ENCODE data around the gene ACSF3. TPM values are rescaled to one million over a fixed set of nuclear protein-coding genes. Genes with fewer than 3 reads are reported as not detected.
"Not testable (repeated sequence)": the region's sequence is repeated elsewhere in the genome, so short reads cannot be mapped to it uniquely, and the experiment has no call there.

The ACSF3 gene
- total and polyA plus RNA-seq, 3 donors from 2014 or later = 30.3 to 70.1 (median 61.0) TPM

DNA sequence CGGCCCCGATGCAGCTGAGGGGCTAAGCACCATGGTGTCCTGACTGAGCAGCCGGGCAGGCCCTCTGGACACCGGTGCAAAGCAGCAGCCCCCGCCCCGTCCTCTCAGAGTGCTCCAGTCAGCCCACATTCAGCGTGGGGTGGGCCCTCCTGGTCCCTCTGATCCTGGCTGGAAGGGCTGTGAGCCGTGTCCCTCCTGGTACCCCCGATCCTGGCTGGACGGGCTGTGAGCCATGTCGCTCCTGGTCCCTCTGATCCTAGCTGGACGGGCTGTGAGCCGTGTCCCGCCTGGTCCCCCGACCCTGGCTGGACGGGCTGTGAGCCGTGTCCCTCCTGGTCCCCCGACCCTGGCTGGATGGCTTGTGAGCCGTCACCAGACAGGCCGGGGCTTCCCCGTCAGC, 26.9 kb upstream of the ACSF3 start:
- intact Hi-C loops (cut with DNase I; ENCODE audit: low total_unique reads) = no loop called here
- 57 to 73% methylated on average over 15 to 21 of the region's 21 CpGs for WGBS, 2 donors
- H3K27me3 ChIP-seq = no peaks in the 10 kb centered on the region

DNA sequence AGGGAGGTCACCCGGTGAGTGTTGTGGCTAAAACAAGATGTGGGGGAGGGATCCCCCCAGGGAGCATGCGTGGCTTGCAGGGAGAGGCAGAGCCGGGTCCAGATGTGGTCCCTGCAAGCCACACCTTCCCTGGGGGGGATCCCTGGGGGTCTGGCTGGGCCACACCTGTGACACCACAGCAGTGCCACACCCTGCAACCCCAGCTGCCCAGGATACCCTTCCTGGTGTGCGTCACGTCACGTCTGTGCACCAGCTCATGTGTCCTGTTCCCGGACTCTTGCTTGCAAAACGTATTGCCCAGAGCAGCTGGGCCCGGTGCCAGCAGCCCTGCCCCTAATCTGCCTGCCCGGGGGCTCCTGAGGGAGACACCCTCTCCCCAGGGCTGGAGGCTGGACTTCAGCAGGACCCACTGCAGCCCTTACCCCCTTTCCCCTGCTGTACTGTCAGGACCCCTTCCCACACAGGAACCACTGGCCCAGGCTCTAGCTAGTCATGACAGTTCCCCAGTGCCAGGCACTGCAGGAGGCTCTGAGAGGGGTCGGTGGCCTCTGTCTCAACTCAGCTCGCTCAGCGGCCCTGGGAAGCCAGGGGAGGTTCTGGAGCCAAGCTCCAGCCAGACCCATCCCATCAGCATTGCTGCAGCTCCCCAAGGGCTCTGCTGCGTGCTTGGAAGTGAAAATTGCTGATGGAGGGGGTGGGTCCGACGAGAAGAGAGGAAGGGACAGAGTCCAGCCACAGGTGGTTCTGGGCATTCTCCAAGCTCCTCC, 25.8 kb upstream of the ACSF3 start:
- Histone ChIP-seq H3K9me3 (no peaks in the 10 kb centered on the region), H3K27me3 (no peaks in the 10 kb centered on the region), H3K27ac (no peak overlapping the region), H3K4me1 (no peaks in the 10 kb centered on the region), H3K36me3 (ENCODE audit: low read depth, missing control alignments) (no peaks in the 10 kb centered on the region), H3K4me3 (no peak overlapping the region)
- DNase-seq = no peak
- TF ChIP-seq, protein P1, sequence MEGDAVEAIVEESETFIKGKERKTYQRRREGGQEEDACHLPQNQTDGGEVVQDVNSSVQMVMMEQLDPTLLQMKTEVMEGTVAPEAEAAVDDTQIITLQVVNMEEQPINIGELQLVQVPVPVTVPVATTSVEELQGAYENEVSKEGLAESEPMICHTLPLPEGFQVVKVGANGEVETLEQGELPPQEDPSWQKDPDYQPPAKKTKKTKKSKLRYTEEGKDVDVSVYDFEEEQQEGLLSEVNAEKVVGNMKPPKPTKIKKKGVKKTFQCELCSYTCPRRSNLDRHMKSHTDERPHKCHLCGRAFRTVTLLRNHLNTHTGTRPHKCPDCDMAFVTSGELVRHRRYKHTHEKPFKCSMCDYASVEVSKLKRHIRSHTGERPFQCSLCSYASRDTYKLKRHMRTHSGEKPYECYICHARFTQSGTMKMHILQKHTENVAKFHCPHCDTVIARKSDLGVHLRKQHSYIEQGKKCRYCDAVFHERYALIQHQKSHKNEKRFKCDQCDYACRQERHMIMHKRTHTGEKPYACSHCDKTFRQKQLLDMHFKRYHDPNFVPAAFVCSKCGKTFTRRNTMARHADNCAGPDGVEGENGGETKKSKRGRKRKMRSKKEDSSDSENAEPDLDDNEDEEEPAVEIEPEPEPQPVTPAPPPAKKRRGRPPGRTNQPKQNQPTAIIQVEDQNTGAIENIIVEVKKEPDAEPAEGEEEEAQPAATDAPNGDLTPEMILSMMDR (IDR thresholded peaks at IDR 0.05) = no peak
- no peak for TF ChIP-seq POLR2A (IDR thresholded peaks at IDR 0.05)
- intact Hi-C loops (cut with DNase I; ENCODE audit: low total_unique reads) = no loop called here
- WGBS, 2 donors = 51 to 54% methylated on average over 14 to 16 of the region's 16 CpGs

More for the DNA sequence above, 26.9 kb upstream of the ACSF3 start:
- Histone ChIP-seq H3K36me3 (ENCODE audit: low read depth, missing control alignments) (no peaks in the 10 kb centered on the region), H3K27ac (no peak overlapping the region), H3K4me1 (no peaks in the 10 kb centered on the region), H3K9me3 (no peaks in the 10 kb centered on the region), H3K4me3 (no peak overlapping the region)
- DNase-seq = no peak
- no peak for TF ChIP-seq POLR2A (IDR thresholded peaks at IDR 0.05)

- DNase-seq; H3K27ac ChIP-seq; H3K9me3 ChIP-seq; H3K4me3 ChIP-seq; H3K36me3 ChIP-seq (ENCODE audit: low read depth, missing control alignments); H3K4me1 ChIP-seq; intact Hi-C loops (cut with DNase I; ENCODE audit: low total_unique reads); H3K27me3 ChIP-seq: not testable (repeated sequence)
- WGBS, 2 donors = 89 to 94% methylated on average over 4 of the region's 4 CpGs
Observed at GRCh38 chr16:89068814-89069616, 24.6 kb upstream of the ACSF3 start.

DNA sequence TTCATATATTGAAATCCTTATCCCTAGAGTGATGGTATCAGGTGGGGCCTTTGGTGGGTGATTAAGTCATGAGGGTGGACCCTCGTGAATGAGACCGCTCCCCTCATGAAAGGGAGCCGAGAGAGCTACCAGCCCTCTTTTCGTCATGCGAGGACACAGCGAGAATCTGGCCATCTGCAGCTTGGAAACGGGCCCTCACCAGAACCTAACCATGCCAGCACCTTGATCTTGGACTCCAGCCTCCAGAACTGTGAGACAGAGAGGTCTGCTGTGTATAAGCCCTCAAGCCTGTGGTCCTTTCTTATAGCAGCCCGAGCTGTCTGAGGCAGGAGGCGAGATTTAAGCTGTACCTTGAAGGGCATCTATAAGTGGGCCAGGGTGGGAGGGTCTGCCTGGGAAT, 23.7 kb upstream of the ACSF3 start:
- no peak for DNase-seq
- WGBS, 2 donors = 85 to 92% methylated on average over 8 to 9 of the region's 9 CpGs
- Histone ChIP-seq H3K9me3 (no peaks in the 10 kb centered on the region), H3K36me3 (ENCODE audit: low read depth, missing control alignments) (no peaks in the 10 kb centered on the region), H3K4me1 (no peaks in the 10 kb centered on the region), H3K4me3 (no peak overlapping the region), H3K27me3 (no peaks in the 10 kb centered on the region), H3K27ac (no peak overlapping the region)
- TF ChIP-seq, protein P1 (IDR thresholded peaks at IDR 0.05) = no peak
- TF ChIP-seq POLR2A (IDR thresholded peaks at IDR 0.05) = no peak
- intact Hi-C loops (cut with DNase I; ENCODE audit: low total_unique reads) = no loop called here

DNA sequence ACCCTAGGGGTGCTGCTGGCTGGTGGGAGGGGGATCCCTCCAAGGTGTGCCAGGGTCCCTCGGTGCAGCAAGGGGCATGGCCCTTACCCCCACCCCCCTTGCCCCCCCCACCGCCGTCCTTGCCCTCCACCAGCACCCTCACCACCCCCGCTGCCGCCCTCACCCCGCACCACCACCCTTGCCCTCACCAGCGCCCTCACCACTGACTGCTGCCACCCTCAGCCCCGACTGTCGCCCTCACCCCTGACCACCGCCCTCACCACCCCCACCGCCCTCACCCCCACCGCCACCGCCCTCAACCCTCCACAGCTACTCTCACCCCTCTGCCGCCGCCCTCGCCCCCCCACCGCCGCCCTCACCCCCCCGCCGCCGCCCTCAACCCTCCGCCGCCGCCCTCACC, 23.1 kb upstream of the ACSF3 start:
- Histone ChIP-seq H3K9me3 (no peaks in the 10 kb centered on the region), H3K4me3 (no peak overlapping the region), H3K27ac (no peak overlapping the region), H3K36me3 (ENCODE audit: low read depth, missing control alignments) (no peaks in the 10 kb centered on the region), H3K27me3 (no peaks in the 10 kb centered on the region), H3K4me1 (no peaks in the 10 kb centered on the region)
- TF ChIP-seq, protein P1 (IDR thresholded peaks at IDR 0.05) = no peak
- TF ChIP-seq POLR2A (IDR thresholded peaks at IDR 0.05) = no peak
- no peak for DNase-seq
- WGBS, 2 donors = 92 to 93% methylated on average over 6 to 14 of the region's 24 CpGs
- intact Hi-C loops (cut with DNase I; ENCODE audit: low total_unique reads) = no loop called here

Measured in testis (tissue), 3 donors.